GOT3 (cell line): ENCODE data around the gene HMG20A.

Experiments used
- DNase-seq: peaks from one replicate; lab custom pipeline; 2025; ENCODE audit warnings: mixed read lengths; lab: John Stamatoyannopoulos, UW

HMG20A gene

GRCh38 chr15:77518458-77518857 lies 97.8 kb downstream of the HMG20A start:
- no peak for DNase-seq

GRCh38 chr15:77519540-77519939 lies 98.9 kb downstream of the HMG20A start:
- DNase-seq, result no peak

DNA sequence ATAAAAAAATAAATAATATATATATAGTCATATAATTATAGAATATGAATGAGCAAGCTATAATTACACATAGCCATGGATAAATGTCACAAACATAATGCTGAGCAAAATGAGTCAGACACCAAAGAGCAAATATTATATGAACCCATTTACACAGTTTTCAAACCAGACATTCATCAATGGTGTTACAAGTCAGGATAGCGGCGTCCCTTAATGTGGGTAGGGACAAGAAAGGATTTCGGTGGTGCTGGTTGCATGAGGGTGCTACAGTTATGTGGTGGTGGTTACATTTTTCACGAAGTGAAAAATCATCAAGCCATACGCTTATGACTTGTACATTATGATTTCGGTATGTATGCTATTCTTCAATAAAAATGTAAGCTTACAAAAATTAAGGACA lies 100.5 kb downstream of the HMG20A start:
- no peak for DNase-seq

DNA sequence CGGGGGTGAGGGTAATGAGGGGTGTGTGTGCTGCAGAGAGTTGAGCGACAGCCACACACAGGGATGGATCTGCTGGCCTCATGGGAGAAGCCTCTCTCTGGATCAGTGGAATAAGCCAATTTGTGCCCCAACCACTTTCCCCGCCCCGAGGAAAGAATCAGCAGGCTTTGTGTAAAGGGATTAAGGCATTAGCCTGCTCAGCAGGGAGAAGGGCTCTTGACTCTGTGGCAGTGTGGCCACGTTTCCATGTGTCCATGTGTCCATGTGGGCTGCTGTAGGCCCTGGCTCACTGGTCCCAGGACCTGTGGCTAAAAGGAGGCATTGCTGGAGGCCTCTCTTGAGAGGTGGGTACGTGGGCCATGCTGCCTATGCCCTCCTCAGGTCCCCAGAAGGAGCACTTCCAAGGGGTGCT lies 104.7 kb downstream of the HMG20A start:
- no peak for DNase-seq

DNA sequence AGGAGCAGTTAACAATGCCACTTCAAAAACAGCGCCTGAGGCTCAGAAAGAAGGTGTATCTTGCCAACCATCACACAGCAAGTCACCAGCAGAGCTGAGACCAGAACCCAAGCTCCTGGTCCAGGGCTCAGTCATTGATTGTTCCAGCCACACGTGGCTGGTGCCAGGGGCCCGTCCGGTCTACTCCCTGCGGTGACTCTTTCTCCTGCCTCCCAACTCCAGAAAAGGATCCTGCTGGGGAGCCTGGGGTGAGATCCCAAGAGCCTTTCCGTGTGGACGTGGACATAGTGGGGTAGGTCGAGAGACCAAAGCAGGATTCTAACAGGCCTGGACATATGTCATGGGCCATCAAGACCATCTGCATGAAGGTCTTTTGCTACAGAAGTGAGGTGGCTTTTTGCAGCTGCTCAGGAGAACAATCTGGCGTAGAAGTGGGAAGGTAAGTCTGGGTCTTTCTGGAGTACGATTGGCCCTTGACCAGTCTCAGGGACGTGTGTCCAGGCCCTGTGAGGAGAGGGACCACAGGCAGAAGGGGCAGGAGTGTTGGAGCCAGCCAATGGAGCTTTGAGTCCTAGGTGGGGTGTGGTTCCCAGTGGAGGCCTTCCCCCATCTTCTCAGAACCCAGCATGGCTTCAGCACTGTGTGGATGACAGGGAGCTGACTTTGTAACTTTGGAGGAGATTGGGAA lies 105.4 kb downstream of the HMG20A start:
- DNase-seq, result no peak

- DNase-seq, result no peak
Observed at GRCh38 chr15:77526595-77527163, 106.0 kb downstream of the HMG20A start.

DNA sequence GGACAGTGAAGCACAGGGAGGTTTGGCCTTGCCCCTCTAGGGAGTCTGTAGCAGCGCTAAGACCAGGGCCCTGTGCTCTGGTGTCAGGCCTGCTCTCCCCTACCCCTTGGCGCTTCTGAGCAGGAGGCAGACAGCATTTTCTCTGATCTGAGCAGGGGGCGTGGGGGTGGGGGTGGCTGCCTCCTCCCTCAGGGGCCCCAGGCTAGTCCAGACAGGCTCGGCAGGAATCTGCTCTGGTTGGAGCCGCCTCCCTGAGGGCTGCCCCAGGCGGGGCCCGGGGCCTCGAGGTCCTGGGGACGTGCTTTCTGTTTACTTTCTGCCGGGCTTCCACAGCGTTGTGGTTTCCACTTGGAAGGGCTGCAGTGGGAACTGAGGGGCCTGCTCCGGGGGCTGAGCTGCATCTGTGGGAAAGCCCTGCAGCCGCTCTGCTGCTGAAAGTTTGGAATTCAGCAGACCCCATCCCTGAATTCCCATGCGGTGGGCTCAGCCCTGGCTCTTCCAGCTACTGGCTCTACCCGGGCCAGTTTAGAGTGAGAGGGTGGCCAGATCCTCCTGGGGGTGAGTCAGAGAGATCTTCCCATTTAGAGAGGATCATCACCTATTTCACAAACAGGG lies 106.6 kb downstream of the HMG20A start:
- no peak for DNase-seq

- no peak for DNase-seq
Observed at GRCh38 chr15:77527831-77528231, 107.1 kb downstream of the HMG20A start.

DNA sequence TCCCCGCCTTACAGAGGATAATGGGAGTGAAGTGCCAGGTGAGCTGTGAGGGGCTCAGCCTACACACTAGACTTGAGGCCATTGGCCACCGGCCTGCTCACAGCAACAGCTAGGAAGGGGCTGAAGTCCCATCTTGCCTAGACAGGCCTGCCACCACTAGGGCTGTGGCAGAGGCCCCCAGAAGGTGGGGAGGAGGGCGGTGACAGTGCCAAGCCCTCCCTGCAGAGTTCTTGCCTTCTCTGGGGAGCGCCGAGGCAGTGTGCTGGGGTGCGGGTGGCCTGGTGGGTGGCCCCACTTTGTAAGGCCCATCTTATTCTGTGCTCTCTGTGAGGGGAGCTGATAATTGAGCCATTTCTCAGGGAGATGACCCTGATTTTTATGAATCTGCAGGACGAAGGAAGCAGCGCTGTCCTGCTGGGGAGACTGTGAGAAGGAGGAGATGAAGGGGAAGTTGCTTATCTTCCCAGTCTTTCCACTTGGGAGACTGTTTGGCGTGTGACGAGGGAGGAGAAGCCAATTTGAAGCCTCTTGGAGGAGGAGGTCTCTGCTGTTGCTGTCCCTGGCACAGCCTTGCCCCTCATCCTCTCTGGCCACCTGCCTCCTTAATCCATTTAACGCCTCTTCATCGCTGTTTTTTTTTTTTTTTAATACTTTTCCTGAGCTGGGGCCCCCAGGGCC lies 107.7 kb downstream of the HMG20A start:
- DNase-seq, result no peak

- DNase-seq, result no peak
Observed at GRCh38 chr15:77528968-77529319, 108.3 kb downstream of the HMG20A start.

DNA sequence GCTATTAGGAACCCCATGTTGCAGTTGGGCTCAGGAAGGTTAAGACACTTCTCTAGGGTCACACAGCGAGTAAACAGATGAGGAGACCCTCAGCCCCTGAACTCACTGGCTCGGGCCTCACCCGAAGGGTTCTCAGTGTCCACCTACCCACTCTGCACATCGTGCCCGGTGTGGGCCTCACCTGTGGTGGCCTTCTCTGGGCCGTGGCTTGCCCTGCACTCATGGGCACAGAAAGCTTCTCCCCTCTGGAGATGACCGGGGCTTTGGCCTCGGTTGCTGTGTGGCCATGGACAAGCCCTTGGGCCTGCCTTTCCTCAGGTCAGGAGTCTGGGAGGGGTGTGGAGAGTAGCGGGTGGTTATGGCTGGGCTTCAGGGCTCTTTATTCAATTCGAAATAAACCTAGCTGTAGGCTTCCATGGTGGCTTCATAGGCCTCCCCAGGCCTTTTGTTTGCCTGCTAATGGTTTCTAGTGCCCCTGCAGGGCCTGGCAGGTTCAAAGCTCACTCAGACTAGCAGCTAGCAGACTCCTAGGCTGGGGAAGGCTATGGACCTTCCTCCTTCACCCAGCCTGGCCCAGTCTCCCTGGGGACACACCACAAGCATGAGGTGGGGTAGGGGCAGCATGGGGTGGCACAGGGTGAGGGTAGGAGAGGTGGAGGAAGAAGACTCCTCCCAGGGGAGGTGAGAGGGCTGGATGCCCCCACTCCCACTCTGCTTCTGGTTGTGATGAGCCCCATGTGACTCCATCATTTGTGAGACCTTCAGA lies 108.9 kb downstream of the HMG20A start:
- no peak for DNase-seq

- DNase-seq, result no peak
Observed at GRCh38 chr15:77530576-77530975, 109.9 kb downstream of the HMG20A start.

- DNase-seq, result no peak
Observed at GRCh38 chr15:77531191-77532000, 110.7 kb downstream of the HMG20A start.

GRCh38 chr15:77532067-77532710 lies 111.5 kb downstream of the HMG20A start:
- DNase-seq, result no peak

- no peak for DNase-seq
Observed at GRCh38 chr15:77532846-77533245, 112.2 kb downstream of the HMG20A start.

GRCh38 chr15:77533578-77534430 lies 113.1 kb downstream of the HMG20A start:
- no peak for DNase-seq
